ENCODE measurements around the gene CILP.

The CILP gene

DNA sequence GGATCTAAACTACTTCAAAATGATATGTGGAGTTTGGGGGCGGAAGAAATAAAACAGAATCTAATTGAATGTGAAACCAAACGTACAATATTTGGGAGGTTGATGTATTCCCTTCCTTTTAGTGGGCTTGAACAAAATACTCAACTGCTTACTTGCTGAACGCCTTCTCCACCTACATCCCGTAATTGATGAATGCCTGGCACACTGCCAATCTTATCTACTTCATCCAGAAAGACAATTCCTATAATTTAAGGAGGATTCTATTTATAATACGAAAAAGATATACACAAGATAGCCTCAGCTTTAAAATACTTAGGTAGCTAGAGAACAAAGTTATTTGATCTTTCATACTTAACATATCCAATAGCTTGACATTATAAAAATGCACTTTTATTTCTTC, 54.6 kb downstream of the CILP start:
- TF ChIP-seq FOXP2 (optimal IDR thresholded peaks at IDR 0.05; ENCODE audit: borderline replicate concordance, extremely low read depth, extremely low read length, insufficient read depth) (no peak), TAF1 (IDR thresholded peaks at IDR 0.05; ENCODE audit: borderline replicate concordance, insufficient read depth, low read length) (no peak), POLR2AphosphoS5 (IDR thresholded peaks at IDR 0.05; ENCODE audit: low read depth, low read length) (no peak), REST (IDR thresholded peaks at IDR 0.05; ENCODE audit: insufficient read depth in 1 of 2, low read depth in 2 of 2, low read length in 2 of 2) (no peak), SIN3A (IDR thresholded peaks at IDR 0.05; ENCODE audit: borderline replicate concordance, insufficient read depth, low read length) (no peak)

DNA sequence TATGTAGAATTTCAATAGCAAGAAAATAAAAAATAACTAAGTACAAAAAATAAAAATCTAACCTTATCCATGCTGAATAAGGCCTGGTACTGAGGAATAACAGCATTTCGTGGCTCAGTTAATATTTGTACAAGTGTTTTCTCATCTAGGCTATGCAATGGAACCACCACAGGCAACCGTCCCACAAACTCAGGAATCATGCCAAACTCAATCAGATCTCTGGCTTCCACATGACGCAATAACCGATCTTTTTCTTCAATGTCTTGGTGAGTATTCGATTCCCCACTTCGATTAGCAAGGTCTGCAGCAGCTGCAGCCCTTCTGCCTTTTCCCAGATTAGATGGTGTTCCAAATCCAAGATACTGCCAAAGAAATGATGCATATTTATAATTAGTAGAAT, 56.6 kb downstream of the CILP start:
- TF ChIP-seq POLR2AphosphoS5 (IDR thresholded peaks at IDR 0.05; ENCODE audit: low read depth, low read length) (no peak), FOXP2 (optimal IDR thresholded peaks at IDR 0.05; ENCODE audit: borderline replicate concordance, extremely low read depth, extremely low read length, insufficient read depth) (no peak), SIN3A (IDR thresholded peaks at IDR 0.05; ENCODE audit: borderline replicate concordance, insufficient read depth, low read length) (no peak), TAF1 (IDR thresholded peaks at IDR 0.05; ENCODE audit: borderline replicate concordance, insufficient read depth, low read length) (no peak), REST (IDR thresholded peaks at IDR 0.05; ENCODE audit: insufficient read depth in 1 of 2, low read depth in 2 of 2, low read length in 2 of 2) (no peak)

- TF ChIP-seq POLR2AphosphoS5 (IDR thresholded peaks at IDR 0.05; ENCODE audit: low read depth, low read length) (no peak), TAF1 (IDR thresholded peaks at IDR 0.05; ENCODE audit: borderline replicate concordance, insufficient read depth, low read length) (no peak), REST (IDR thresholded peaks at IDR 0.05; ENCODE audit: insufficient read depth in 1 of 2, low read depth in 2 of 2, low read length in 2 of 2) (no peak), FOXP2 (optimal IDR thresholded peaks at IDR 0.05; ENCODE audit: borderline replicate concordance, extremely low read depth, extremely low read length, insufficient read depth) (no peak)
These were observed 63.4 kb downstream of the CILP start for GRCh38 chr15:65147902-65148301.

DNA sequence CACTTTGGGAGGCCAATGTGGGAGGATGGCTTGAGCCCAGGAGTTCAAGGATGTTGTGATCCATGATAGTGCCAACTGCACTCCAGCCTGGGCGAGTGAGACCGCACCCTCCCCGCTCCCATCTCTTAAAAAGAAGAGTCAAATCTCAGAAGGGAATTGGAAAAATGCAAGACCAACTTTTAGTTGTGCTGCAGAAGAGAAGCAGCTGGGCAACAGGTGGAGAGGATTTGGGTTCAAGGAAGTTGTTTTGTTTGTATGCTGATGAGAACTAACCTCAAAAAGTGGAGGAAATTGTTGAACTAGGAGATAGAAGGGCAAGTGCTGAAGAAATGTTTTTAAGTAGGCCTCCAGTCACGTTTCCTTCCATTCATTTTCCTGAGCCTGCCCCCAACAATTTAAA, 64.8 kb downstream of the CILP start:
- TF ChIP-seq SIN3A (IDR thresholded peaks at IDR 0.05; ENCODE audit: borderline replicate concordance, insufficient read depth, low read length) (no peak), REST (IDR thresholded peaks at IDR 0.05; ENCODE audit: insufficient read depth in 1 of 2, low read depth in 2 of 2, low read length in 2 of 2) (no peak), FOXP2 (optimal IDR thresholded peaks at IDR 0.05; ENCODE audit: borderline replicate concordance, extremely low read depth, extremely low read length, insufficient read depth) (no peak), POLR2AphosphoS5 (IDR thresholded peaks at IDR 0.05; ENCODE audit: low read depth, low read length) (no peak), TAF1 (IDR thresholded peaks at IDR 0.05; ENCODE audit: borderline replicate concordance, insufficient read depth, low read length) (no peak)
